NCI-H128 (cell line): ENCODE measurements around the gene MEX3C.

ENCODE experiments used
- DNase-seq: peaks from one replicate; lab custom pipeline; 2025; ENCODE audit not compliant: unreplicated experiment; lab: John Stamatoyannopoulos, UW

Gene MEX3C

GRCh38 chr18:51154431-51155063, 42.9 kb downstream of the MEX3C start:
- DNase-seq = no peak

- no peak for DNase-seq
Observed at GRCh38 chr18:51153659-51154371, 43.7 kb downstream of the MEX3C start.

GRCh38 chr18:51151568-51152511, 45.6 kb downstream of the MEX3C start:
- DNase-seq = no peak

DNA sequence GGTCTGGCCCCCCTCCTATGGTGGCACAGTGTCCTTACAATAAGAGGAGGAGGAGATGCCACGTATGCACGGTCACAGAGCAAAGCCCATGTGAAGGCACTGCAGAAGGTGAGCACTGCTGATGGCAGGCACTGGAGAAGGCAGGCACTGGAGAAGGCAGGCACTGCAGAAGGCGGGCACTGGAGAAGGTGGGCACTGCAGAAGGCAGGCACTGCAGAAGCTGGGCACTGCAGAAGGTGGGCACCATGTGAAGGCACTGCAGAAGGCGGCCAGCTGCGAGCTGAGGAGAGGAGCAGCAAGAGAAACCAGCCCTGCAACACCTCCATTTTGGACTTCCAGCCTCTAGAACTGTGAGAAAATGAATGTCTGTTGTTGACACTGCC, 46.3 kb downstream of the MEX3C start:
- DNase-seq = no peak

- DNase-seq = no peak
Observed at GRCh38 chr18:51150113-51150700, 47.3 kb downstream of the MEX3C start.

- DNase-seq = no peak
Observed at GRCh38 chr18:51149670-51150069, 47.8 kb downstream of the MEX3C start.

GRCh38 chr18:51146909-51147308, 50.6 kb downstream of the MEX3C start:
- no peak for DNase-seq

DNA sequence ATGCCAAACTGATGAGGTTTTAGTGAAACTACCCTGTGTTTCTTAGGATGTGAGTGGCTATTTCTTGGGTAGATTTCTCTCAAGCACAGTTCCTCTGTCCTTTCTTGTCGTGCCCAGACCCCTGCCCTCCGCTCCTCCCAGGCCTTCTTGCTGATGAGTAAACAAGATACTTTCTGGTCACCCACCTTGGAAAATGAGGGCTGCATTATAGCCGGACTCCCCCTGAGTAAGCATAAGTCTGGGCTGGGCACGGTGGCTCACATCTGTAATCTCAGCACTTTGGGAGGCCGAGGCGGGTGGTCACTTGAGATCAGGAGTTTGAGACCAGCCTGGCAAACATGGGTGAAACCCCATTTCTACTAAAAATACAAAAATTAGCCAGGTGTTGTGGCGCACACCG, 58.5 kb downstream of the MEX3C start:
- no peak for DNase-seq

GRCh38 chr18:51137891-51138290, 59.6 kb downstream of the MEX3C start:
- DNase-seq = no peak

DNA sequence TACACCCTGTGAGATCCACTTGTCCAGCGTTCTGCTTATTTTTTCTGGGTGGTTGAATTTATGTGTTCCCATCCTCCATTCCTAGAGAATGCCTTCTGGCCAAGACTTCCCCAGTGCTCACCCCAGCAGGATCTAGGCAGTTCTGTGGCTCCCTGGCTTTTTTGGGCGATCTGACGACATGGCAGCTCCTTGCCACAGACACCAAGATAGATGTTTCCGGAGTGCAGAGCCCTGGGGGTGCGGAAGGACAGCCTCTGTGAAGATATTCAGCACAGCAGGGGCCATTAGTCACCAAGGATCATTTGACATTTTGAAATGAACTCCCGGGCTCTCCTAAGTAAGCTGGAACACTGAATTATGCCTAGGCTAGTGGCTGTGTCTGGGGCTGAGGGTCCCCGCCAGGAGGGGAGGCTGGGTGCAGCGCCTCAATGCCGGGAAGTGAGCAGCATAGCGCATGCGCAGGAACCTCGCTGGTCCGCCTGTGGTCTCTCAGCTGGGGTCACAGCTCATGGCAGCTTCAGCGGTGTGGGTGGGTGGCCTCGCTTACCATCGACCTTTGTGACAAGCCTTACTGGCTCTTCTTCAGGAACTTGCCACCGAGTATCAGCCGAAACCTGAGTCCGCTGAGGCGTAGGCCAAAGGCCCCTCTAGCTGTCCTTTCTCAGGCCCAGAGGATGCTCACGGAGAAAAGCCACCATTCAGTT, 60.3 kb downstream of the MEX3C start:
- DNase-seq = no peak

DNA sequence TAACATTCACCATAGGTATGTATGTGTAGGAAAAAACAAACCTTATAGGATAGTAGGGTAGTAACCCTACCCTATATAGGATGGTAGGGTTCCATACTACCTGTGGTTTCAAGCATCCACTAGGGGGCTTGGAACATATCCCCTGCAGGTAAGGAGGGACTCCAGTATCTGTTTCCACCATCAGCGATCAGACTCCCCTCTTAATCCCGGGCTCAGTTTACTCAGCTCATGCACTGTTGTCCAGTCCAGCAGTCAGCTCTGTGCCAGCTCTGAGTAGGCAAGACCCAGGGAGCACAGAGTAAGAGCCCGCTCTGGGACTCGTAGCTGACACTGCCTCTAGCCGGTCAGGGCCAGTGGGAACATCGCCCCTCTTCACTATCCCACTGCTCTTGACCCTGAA, 61.7 kb downstream of the MEX3C start:
- no peak for DNase-seq

DNA sequence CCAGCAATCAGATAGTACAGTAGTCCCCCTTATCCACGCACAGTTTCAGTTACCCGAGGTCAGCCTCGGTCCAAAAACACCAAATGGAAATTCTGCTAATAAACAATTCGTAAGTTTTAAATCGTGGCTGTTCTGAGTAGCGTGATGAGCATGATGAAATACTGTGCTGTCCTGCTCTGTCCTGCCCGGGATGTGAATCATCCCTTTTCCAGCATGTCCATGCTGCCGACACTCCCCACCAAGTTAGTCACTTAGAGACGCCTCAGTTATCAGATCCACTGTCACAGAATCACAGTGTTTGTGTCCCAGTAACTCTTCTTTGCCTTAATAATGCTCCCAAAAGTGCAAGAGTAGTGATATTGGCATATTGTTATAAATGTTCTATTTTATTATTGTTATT, 62.1 kb downstream of the MEX3C start:
- no peak for DNase-seq

- DNase-seq = no peak
Observed at GRCh38 chr18:51134721-51135120, 62.8 kb downstream of the MEX3C start.

DNA sequence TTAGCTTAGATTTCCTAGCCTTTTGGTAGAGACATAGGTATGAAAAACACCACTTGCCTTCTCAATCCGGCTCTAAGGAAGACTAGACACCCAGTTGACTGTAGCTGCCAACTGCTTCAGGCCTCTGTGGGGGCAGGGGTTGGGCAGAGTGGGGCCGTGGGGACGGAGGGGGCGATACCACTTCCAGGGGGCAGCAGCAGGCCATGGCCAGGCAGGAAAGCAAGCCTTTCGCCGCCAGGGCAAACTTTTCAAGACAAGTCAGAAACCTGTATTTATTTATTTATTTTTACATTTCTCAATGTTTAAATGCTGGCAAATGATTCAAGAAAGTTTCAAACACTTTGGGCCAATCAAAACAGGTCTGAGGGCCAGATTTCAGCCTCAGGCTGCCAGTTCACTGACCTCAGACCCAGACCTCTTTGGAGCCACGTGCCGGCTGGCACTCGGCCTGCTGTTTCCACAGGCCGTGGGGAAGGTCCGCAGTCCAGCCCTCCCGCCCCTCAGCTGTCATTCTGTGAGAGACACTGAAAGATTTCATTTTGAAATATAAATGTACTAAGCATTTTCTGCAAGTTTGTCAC, 63.8 kb downstream of the MEX3C start:
- DNase-seq = no peak

- DNase-seq = no peak
Observed at GRCh38 chr18:51132256-51132935, 65.1 kb downstream of the MEX3C start.

- no peak for DNase-seq
Observed at GRCh38 chr18:51128533-51128932, 68.9 kb downstream of the MEX3C start.

GRCh38 chr18:51127664-51128063, 69.8 kb downstream of the MEX3C start:
- no peak for DNase-seq

- DNase-seq = no peak
Observed at GRCh38 chr18:51125976-51126375, 71.5 kb downstream of the MEX3C start.
